CD4-positive, alpha-beta T cell treated with Interleukin-10 for 1 hour (primary cell): ENCODE results near the gene DGKG.

Experiments used
- DNase-seq: peaks from one replicate; pipeline ENCODE4 v3.0.0-alpha.2; 2020

DGKG gene

DNA sequence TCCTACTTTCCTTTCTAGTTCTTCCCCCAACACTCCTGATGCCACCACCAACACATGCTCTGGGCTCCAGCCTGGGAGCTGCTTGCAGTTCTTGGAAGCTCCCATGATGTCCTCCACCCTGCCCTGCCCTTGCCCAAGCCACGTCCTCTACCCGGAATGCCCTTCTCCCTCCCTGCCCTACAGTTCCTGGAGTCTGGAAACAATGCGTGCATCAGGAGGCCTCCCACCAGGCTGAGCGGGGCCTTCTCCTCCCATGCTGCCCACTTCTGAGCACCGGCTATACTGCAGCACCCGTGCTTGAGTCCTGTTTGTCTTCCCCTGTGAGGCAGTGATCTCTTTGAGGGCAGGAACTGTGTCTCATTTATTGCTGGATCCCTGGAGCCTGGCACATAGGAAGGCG lies 44.6 kb downstream of the DGKG start:
- no peak for DNase-seq

DNA sequence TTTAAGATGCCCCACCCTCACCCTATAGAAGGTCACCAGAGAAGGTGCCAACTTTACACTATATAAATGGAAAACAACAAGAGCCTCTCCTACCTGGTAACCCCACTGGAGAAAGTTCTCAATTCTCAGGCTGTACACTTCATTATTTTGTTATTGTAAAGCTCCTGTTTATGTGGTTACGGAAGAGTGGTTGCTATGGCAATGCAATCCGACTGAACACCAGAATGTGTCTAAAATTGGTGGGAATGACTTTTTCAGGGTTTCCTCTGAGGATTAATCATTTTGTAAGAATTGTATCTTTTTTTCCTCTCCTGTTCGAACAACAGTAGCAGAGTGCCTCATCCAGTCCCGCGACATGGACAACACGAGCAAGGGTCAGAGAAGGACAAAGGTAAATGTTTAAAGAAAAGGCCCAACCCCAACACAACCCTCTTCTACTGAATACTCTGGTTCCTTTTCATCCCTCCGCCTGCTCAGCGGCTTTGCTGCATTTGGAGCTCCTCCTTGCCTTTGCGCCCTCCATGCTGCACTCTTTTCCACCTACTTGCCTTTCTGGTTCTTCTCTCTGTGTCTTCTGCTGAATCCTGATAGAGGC lies 45.3 kb downstream of the DGKG start:
- no peak for DNase-seq

DNA sequence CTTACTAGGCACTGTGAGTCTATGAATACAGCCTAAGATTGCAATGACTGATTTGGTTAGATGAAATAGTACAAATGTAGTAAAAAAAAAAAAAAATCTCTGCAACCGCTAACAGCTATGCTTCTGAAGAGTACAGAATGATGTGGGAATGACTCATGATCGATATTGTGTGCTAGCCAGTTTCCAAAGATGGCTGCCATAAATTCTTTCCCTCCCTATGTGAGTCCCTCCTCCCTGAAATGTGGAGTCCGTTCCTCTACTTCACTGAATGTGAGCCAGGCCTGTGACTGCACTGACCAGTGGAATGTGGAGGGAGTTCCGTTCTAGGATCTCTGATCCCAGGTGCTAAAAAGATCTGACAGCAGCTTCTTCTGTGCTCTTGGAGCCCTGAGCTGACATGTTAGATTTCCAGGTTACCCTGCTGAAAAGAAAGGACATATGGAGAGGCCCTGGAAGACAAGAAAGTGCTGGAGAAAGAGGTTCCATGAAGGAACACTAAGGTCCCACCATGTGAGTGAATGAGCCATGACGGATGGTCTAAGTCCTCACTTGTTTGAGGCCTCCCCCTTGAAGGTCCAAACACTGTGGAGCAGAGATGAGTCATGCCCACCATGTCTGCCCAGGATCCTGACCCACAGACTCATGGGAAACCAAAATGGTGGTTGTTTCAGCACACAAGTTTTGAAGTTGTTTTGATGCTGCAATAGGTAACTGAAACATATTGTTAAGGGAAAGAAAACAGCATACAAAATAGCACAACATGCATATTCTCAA lies 46.3 kb downstream of the DGKG start:
- no peak for DNase-seq

DNA sequence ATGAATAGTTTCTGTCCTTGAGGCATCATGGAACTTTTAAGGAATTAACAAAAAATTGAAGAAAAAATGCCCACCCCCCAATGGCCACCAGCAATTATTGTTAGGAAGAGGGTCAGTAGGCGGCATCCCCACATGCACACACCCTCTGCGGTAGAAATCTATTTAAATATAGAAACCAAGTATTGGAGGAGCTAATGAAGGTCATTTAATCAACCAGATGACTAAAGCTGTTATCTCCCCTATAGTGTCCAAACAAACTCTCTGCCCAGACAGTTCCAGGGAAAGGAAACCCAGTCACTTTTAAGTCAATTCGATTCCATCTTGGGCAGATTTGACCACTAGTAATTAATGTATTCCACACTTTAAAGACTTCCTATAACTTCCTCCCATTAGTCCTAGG lies 47.1 kb downstream of the DGKG start:
- no peak for DNase-seq

DNA sequence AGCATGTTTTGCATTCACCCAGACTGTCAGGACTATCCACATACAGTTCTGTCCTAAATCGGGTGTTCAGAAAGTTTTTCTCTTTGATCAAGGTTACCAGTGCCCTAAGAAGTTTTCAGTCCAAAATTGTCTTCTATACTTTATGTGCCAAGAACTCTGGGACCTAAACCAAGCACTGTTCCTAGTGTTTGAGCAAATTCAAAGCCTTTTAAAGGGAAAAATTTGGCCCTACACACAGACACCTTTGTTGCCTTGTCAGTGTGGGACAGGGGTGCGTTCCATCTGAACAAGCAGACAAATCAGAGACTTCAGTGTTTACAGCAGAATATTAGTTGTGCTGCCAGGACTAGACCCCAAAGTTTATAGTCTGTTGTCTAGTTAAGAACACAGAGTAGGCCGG lies 50.6 kb downstream of the DGKG start:
- no peak for DNase-seq

DNA sequence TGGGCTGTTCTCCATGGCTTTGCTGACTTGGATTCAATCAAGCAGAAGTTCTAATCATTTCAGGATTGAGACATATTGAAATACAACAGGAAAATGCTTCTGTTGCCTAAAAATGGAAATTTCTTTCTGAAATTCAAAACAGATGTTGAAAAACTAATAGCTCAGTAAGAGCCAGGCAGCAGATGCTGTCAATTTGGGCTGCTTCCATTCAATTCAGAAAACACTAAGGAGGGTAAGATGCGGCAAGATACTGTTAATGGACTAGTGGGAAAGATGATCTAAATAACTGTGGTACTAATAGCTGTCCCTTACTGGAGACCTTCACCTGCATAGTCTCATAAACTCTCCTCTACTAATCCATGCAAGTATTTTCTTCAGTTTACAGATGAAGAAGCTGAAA lies 53.5 kb downstream of the DGKG start:
- no peak for DNase-seq

DNA sequence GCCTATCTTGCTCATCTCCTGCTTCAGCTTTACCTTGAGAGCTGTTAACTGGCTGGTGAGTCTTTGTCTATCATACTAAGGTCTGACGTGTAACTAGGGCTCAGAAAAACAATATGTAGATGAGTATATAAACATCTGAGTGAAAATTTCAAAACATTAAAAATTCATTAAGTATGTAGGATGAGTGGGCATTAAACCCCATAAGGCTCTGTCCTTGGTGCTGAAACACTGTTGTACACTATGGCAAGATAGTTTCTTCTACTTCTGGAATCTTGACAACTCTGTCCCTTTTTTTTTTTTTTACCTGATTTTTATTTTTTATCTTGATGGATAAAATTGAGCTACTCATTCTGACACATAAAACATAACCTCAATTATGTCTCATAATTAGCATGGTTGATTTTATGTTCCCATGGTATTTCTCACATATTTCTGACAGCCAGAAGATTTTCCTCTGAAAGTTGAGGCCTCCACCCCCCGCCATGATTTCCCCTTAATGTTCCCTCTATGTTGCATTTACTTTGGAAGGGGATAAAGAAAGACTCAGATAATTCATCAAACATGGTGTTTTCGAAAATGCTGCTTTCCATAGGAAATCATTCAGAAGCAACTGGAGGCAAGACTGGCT lies 54.3 kb downstream of the DGKG start:
- DNase-seq, result peak; percentile 7

DNA sequence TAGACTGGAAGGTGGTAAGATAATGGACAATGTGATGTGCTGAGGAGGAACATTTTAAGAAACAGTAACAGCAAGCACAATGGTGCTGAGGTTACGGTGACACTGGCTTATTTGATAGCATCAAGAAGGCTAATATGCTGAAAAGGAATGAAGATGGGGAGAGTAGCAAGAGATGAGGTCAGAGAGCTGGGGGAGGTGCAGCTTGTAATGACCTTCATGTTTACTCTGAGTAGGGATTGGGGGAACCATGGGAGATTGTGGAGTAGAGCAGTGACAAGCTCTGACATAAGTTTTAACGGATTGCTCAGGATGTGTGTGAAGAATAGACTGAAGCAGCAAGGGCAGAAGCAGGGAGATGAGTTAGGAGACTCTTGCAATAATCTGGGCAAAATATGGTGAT lies 56.7 kb downstream of the DGKG start:
- DNase-seq, result no peak

DNA sequence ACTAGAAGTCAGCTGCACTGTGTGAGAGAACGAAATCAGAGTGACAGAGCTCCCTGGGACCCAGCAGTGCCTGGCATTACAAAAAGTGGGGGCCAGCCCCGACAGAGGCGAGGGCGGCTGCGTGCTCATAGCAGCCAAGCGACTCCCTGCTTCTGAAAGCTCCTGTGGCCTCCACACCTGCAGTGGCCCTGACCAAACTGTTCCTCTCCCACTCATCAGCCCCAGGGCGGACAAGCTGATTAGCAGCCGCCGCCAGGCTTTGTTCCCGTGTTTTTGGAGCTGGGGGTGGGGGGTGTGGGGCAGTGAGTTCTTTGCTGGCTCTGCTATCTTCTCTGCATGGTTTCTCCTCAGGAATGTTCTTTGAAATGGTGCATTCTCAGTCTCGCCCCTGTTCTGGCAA lies 58.1 kb downstream of the DGKG start:
- no peak for DNase-seq

DNA sequence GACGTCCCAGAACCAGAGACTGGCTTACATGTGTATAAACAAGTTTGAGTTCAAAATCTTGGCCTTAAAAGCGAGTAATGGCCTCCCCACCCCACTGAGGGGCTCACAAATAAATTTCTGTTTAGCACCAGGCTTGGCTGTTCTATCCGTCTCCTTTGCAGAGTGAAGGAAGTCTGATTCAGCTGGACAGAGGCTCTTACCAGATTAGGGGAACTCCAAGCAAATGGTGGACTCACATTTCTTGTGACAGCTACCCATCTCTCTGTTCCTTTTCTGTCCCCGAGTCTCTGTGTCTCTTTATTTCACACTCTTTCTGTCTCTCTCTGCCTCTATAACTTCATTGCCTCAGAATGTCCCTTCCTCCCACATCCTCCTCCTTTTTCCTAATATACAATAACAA lies 62.7 kb downstream of the DGKG start:
- no peak for DNase-seq

DNA sequence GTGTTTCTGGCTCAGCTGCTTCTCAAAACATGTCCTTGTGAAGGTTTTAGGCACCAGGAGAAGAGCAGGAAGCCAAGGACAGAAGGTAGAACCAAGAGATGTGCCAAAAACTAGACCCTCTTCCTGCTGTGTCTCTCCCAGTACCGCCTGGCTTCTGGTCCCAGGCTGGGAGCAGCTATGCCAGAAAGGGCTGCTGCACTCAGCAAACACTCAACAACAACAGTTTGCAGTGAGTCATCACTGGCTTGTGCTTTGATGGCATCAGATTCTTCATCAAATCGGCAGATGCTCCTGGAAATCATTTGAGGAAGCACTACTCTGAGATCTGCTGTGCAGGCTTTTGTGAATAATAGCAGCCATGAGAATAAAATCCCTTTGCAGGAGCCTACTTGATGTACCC lies 63.2 kb downstream of the DGKG start:
- no peak for DNase-seq

DNA sequence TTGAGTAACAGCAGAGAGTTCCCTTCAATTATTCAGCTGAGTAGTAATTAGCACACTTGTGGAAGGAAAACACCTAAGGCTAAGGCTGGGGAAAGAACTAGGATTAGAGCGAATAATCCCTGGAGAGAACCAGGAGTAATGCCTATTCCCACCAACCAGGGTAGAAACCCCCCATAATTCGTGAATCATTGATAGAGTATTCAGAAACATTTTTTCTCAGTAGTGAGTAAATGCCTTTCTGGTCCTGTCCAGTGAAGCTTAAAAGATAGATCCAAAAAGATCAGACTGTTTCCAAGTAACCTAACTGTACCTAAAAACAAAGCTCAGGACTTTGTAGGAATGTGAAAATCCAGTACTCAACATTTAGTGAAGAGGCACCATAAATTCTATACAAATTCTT lies 71.2 kb downstream of the DGKG start:
- DNase-seq, result no peak

DNA sequence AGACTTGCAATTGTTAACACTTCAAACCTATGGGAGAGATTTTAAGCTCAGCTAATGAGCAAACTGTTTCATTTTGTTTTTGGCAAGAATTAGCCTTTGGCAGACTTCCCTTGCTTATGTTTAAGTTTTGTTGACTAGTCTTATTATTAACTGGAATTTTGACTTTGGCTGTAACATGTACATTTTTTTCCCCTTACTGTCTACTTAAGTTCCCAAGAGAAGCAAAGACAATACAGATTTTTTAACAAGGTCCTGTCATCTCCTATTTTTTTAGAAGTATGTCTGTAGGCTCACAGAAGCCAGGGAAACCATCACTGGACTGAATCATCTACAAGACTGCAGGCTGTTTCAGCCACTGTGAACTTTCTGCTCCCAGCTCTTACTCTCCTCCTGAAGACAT lies 74.3 kb downstream of the DGKG start:
- DNase-seq, result no peak

DNA sequence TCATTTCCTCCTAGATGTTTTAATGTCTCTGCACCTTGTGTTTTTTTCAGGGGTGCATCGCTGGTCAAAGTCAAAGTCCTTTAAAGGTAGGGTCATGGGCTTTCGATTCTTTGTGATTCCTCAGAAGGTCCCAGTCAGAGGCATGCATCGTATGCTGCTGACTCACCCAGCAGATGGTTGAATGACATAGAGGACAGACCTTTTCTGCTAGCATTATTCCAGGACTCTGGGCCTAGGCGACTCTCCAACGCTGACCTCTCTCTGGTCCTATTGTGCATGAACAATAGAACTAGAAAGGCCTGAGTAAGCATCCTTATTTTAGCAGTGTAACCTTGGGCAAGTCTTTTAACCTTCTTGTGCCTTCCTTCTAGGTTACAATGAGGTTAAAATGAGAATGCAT lies 75.9 kb downstream of the DGKG start:
- DNase-seq, result no peak

DNA sequence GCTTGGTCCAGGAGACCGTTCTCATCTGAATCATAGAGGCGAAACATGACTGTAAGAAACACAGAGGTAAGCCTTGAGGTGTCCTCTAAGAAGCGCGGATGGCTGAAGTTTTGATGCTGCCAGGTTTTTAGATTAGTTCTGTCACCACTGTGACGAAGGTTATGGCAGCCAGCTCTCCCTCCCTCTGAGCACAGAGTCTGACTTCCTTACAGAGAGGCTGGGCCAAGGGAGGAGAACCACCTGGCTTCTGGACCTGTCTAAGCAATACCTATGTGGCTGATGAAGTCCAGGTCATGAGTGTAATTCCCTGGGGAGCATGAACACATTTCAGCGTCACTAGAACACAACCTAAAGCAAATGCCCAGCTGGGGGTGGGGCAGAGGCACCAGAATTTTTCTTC lies 77.4 kb downstream of the DGKG start:
- no peak for DNase-seq

DNA sequence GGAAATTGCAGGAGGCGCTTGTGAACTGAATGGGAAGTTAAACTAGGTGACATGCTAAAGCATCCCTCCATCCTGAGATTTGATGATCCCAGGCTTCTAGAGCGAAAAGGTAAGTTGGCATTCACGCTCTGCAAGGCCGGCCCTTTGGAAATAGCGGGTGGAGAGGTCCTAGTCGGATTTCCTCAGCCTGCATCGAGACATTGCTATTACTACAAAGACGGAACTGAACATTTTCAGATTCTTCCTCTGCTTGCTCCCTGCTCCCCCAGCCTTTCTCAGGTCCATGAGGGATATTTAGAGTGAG lies 77.7 kb downstream of the DGKG start:
- no peak for DNase-seq

DNA sequence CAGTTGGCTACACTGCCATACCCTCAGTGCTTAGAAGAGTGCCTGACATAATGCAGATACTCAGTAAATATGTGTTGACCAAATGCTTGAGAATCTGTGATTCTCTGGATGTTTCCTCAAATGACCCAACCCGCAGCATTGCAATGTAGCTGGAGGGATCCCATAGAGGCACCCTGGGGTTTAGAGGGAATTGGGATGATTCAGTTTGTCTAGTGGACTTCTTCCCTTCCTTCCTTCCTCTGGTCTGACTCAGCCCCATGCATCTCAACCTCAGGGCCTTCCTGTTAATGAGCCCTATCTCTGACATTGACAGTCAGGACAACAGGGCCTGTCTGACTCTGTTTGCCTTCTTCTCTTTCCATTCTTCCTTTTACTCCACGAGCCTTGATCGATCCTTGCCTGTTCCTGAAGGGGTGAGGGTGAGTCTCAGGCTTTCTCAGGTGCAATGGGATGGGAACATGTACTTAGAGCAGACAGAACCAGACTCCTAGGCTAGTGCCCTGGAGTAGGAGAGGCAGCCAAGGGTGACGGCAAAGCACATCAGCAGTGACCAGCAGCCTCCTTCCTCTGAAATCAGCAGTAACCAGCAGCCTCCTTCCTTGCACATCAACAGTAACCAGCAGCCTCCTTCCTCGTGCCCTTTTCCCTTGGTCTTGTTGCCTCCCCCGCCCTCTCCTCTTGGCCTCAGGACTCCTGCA lies 78.2 kb downstream of the DGKG start:
- no peak for DNase-seq

DNA sequence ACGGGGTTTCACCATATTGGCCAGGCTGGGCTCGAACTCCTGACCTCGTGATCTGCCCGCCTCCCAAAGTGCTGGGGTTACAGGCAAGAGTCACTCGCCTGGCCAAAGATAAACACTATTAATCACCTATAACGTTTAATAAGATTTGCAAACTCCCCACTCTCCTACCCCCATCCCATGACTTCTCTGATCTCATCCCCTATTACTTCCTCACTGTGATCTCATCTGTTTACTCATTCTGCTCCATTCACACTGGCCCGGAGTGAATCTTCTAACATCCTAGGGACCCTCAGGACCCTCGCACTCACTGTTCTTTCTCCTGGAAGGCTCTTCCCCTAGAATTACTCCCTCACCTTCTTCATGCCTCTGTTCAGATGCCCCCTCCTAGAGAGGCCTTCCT lies 78.9 kb downstream of the DGKG start:
- DNase-seq, result no peak

DNA sequence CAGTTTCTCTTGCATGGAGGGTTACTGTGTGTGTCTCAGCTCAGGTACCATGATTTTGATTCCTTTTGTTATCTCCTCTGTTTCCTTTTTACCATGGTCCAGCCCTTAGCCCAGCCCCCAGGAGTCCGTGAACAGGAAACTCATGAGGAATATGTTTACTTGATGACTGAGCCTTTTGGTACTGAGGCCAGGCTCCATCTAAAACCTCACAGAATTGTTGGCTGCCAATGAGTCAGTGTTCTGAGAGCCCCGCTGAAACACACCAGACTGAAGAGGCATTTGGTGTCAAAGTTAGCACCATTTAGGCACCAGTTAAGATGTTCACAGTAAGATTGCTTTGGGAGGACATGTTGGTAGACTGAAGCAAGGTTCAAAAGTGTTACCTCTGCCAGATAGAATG lies 80.9 kb downstream of the DGKG start:
- DNase-seq, result no peak

DNA sequence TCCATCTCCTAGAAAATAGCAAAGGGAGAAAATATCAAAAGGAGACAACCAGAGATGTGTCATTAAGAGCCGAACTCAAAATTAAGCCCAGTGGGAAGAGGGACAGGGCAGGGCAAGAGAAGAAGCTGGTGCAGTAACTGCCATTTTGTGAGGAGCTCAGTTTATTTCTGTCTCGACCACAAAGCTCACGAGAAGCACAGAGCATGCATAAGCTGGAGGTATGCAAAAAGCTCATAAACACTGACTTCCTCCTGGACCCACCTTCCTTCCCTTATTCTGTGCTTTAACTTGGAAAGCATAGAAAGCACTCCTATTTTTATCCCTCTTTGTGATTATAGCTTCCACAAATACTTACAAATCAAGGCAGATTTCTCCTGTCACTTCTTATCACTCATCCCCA lies 81.3 kb downstream of the DGKG start:
- no peak for DNase-seq

DNA sequence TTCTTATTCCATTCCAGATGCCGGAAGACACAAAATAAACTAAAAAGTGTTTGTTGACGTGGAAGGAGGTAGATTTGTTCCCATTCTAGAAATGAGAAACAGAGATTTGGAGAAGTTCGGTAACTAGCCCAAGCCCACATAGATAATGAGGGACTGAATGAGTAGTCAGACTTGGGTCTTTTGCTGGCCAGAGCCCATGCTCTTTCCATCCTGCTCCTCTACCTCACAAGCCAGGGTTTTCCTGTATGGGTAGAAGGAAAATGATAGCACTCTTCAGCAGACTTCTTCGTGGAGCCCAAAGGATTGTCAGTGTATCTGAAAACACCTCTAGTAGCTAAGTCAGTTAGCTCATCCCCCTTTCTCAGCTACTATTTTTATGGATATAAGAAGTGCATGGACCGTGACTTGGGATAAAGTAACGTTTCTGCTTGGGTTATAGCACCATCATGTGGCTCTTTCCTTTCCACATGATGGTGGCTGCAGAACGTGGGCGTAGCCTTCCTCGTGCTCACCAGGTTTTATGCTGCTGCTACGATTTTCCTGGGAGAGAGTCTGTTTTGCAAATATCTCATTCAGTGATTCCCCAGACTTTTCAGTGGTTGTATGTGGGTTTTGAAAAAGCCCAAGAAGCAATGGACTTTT lies 84.6 kb downstream of the DGKG start:
- DNase-seq, result no peak

DNA sequence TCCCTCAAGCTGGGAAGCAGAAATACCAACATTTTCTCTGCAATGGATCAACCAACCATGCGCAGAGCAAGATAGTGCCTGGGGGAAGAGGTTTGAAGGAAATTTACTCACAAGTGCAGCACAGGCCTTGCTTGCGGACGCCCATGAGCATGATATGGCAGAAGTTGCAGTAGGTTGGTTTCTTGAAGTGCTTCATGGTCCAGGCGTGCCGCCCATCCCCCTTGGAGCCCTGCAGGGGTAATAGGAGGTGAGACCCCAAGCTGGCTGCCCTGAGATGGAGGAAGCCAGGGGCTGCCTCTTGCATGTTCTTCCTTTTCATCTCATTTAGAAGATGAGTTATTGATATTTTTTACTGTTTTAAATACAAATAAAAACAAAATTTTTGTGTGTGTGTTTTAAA lies 86.6 kb downstream of the DGKG start:
- DNase-seq, result no peak

DNA sequence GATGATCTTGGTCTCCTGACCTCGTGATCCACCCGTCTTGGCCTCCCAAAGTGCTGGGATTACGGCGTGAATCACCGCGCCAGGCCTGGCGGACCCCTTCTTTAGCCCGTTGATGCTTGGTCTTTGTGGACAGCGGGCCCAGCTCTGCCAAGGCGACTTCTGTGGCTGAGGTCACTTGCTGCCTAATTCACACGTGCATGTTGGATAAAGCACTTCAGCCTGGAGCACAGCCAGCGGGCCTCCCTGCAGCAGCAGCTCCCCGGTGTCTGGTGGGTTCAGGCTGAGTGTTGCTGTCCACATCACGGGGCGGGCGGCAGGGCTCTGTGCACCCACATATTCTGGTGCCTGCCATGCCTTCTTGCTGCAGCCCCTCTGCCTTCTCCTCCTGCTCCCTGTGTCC lies 88.4 kb downstream of the DGKG start:
- DNase-seq, result no peak

DNA sequence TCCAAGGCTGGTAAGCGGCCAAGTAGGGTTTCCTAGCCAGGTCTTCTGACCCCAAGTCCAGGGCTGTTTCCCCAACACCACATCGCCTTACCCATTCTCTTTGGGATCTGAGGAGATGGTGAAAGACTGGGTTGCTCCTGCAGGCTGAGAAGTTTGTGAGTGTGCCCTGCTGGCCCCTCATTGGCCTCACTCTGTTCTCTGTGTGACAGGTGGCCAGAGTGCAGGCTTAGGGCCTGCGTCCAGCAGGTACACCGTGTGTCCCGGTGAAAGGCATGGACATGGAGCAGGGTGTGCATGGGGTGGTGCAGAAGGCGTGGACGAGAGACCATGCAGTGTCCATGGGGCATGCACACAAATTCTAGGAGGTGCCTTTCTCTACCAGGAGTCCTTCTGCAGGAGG lies 91.3 kb downstream of the DGKG start:
- DNase-seq, result no peak
